ENCODE measurements around the gene COMMD3.

Gene COMMD3

DNA sequence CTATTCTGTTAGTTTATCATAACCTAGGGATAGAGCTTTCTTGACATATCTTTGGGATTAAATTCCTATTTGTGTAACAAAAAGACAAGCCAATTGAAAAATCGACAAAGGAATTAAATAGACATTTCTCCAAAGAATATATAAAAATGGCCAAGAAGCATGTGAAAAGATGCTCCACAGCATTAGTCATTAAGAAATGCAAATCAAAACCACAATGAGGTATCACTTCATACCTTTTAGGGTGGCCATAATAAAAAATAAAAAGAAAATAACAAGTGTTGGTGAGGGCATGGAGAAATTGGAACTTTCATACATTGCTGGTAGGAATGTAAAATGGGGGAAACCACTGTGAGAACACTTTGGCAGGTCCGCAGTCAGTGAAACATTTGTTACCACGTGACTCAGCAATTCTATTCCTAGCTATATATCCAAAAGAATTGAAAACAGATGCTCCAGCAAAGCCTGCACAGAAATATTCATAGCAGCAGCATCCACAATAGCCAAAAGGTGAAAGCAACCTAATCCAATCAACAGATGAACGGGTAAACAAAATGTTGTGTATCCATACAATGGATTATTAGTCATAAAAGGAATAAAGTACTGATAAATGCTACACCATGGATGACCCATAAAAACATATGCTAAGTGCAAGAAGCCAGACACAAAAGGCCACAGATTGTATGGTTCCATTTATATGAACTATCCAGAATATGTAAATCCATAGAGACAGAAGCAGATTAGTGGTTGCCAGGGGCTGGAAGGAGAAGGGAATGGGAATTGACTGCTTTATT is 49.7 kb downstream of the COMMD3 start:
- DNase-seq (ENCODE audit: low read depth in 1 of 2, low spot score in 1 of 2), result no peak

GRCh38 chr10:22366435-22366703 is 50.2 kb downstream of the COMMD3 start:
- DNase-seq (ENCODE audit: low read depth in 1 of 2, low spot score in 1 of 2), result no peak

GRCh38 chr10:22366771-22367170 is 50.6 kb downstream of the COMMD3 start:
- DNase-seq (ENCODE audit: low read depth in 1 of 2, low spot score in 1 of 2), result no peak

GRCh38 chr10:22367471-22367870 is 51.3 kb downstream of the COMMD3 start:
- DNase-seq (ENCODE audit: low read depth in 1 of 2, low spot score in 1 of 2), result no peak

DNA sequence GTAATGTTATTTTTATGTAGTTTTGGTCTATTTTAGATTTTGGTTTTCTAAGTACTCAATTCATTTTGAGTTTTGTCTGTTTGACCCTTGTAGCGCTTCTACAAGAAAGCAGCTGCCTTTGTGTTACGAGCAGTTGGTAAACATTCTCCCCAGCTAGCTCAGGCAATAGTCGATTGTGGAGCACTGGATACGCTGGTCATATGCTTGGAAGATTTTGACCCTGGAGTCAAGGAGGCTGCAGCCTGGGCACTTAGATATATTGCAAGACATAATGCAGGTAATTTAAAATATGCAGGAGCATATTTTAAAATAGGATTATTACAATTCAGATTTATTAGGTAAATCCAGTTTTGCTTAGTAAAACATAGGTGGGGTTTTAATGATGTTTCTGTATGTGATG is 52.2 kb downstream of the COMMD3 start:
- no peak for DNase-seq (ENCODE audit: low read depth in 1 of 2, low spot score in 1 of 2)

- DNase-seq (ENCODE audit: low read depth in 1 of 2, low spot score in 1 of 2), result no peak
These were observed 52.8 kb downstream of the COMMD3 start for GRCh38 chr10:22368981-22369380.

- DNase-seq (ENCODE audit: low read depth in 1 of 2, low spot score in 1 of 2), result no peak
These were observed 53.4 kb downstream of the COMMD3 start for GRCh38 chr10:22369434-22370072.

All from activated CD4-positive, alpha-beta T cell treated with anti-CD3 and anti-CD28 coated beads, Interleukin-2, amount 50 U/mL, for 24 hours (primary cell).